Transverse colon (tissue), 4 donors: Measurements from ENCODE around the gene IGDCC3. TPM values are rescaled to one million over a fixed set of nuclear protein-coding genes. Genes with fewer than 3 reads are reported as not detected.

Experiments
- DNase-seq: peaks from one replicate; pipeline ENCODE4 v3.0.0-alpha.2; 2019
- H3K27ac ChIP-seq, 4 donors: fragments of 200-600 bp; sonication (generic); 2 replicates each; pipeline ENCODE4 v1.5.1; 2016 to 2018; ENCODE audit warnings: inconsistent platforms in 4 of 4
- H3K27me3 ChIP-seq: fragments of 200-600 bp; sonication (generic); 2 replicates; pipeline ENCODE4 v1.5.1; 2017; ENCODE audit warnings: inconsistent platforms
- H3K36me3 ChIP-seq, 4 donors: fragments of 200-600 bp; sonication (generic); 2 replicates each; pipeline ENCODE4 v1.5.1; 2017 to 2019; ENCODE audit warnings: inconsistent platforms in 4 of 4
- H3K4me1 ChIP-seq, 4 donors: fragments of 200-600 bp; sonication (generic); 2 replicates each; pipeline ENCODE4 v1.5.1; 2017 to 2020; ENCODE audit warnings: inconsistent platforms in 4 of 4
- H3K4me3 ChIP-seq, 4 donors: fragments of 200-600 bp; sonication (generic); 1 replicate in 1 of 4; 2 replicates in 3 of 4; pipeline versions ENCODE4 v1.5.1 to v1.6.1; 2017 to 2019; ENCODE audit warnings: inconsistent platforms in 4 of 4
- H3K9me3 ChIP-seq, 2 donors: fragments of 200-600 bp; sonication (generic); 2 replicates each; pipeline ENCODE4 v1.5.1; 2017 to 2019; ENCODE audit warnings: inconsistent platforms in 2 of 2
- CTCF ChIP-seq, 5 experiments: fragments of 200-600 bp in 3 of 5; fragments of 450-650 bp in 2 of 5; sonication (generic) in 3 of 5; IDR thresholded peaks; 1 replicate in 2 of 5; 2 replicates in 3 of 5; pipeline ENCODE4 v1.5.1; 2016 to 2017; ENCODE audit warnings: antibody characterized with exemption in 5 of 5, inconsistent platforms in 3 of 5, mild to moderate bottlenecking in 2 of 5, moderate library complexity in 1 of 5
- EP300 ChIP-seq: sonication (generic); formaldehyde crosslinking; IDR thresholded peaks from one replicate; pipeline ENCODE4 v1.6.1; 2017; ENCODE audit warnings: antibody characterized with exemption, low read depth
- POLR2A ChIP-seq: fragments of 450-650 bp; IDR thresholded peaks from one replicate; pipeline ENCODE4 v1.6.1; 2016; ENCODE audit warnings: antibody characterized with exemption, mild to moderate bottlenecking, moderate library complexity
- POLR2AphosphoS5 ChIP-seq, 3 donors: sonication (generic); formaldehyde crosslinking; IDR thresholded peaks; one replicate each; pipeline ENCODE4 v1.6.1; 2016; ENCODE audit warnings: antibody characterized with exemption in 3 of 3
- WGBS, 2 donors: methylation state at CpG; one replicate each; pipeline ENCODE4 v1.1.5; 2018; ENCODE audit warnings: low coverage in 1 of 2; 5-methylcytosine and 5-hydroxymethylcytosine counted together
- in situ Hi-C, 4 donors: fragments of 200-750 bp; cut with MboI; loops; one replicate each; pipeline versions ENCODE4 v1.15.0 to v1.15.1; 2017; ENCODE audit warnings: low sequenced_read_pairs in 3 of 4, low pct_ligation_motif_present in 1 of 4, low pct_unique_long_range_greater_than_20kb in 1 of 4
- intact Hi-C: fragments of 100-400 bp; cut with DNase I; formaldehyde crosslinking; loops from one replicate; pipeline ENCODE4 v1.15.1; 2023; ENCODE audit warnings: low total_unique reads
- total RNA-seq, 4 donors: library from RNA; depleted of rRNA; stranded (reverse); fragments of >200 nt; gene quantifications; one replicate each; pipeline ENCODE4 v1.1.0, GENCODE V29; 2016

Gene IGDCC3
- total RNA-seq, 4 donors from 2014 or later = not detected

- peak; percentile 81 for DNase-seq
- 0 to 1% methylated on average over 22 to 24 of the region's 24 CpGs for WGBS, 2 donors
- Histone ChIP-seq H3K4me1 (peaks cover 0 to 15% (median 4%) of the 10 kb centered on the region in 4 donors), H3K27me3 (no peaks in the 10 kb centered on the region), H3K9me3 (no peaks in the 10 kb centered on the region), H3K36me3 (no peaks in the 10 kb centered on the region), H3K4me3 (peak within 1 kb of the TSS; percentile 13 to 62 (median 35)), H3K27ac (peak within 1 kb of the TSS; percentile 85 to 90 (median 88))
- TF ChIP-seq EP300 (no peak), CTCF (IDR thresholded peaks at IDR 0.05) (peak; percentile 86 to 97 (median 90)), POLR2AphosphoS5 (IDR thresholded peaks at IDR 0.05) (peak; percentile 95 to 100 (median 100)), POLR2A (peak; percentile 99)
- in situ Hi-C loops = no loop called here
- intact Hi-C loops = no loop called here
Observed at GRCh38 chr15:65304381-65305149, 73.2 kb downstream of the IGDCC3 start, which contains the start of gene RNU5B-1. Gene RNU5B-1 (plus strand): TSS chr15:65304677.

- 0 to 2% methylated on average over 16 to 24 of the region's 24 CpGs for WGBS, 2 donors
- DNase-seq = peak; percentile 59
- intact Hi-C loops (no loop called here), in situ Hi-C loops (no loop called here)
- peak overlapping the region; percentile 85 to 90 (median 88) for H3K27ac ChIP-seq
- no peaks in the 10 kb centered on the region for H3K27me3 ChIP-seq
- H3K4me1 ChIP-seq = peaks cover 0 to 15% (median 4%) of the 10 kb centered on the region in 4 donors
- H3K9me3 ChIP-seq = no peaks in the 10 kb centered on the region
- H3K4me3 ChIP-seq = peak overlapping the region; percentile 13 to 62 (median 35)
- TF ChIP-seq CTCF (IDR thresholded peaks at IDR 0.05) (no peak), EP300 (no peak), POLR2A (no peak), POLR2AphosphoS5 (IDR thresholded peaks at IDR 0.05) (no peak)
- H3K36me3 ChIP-seq = no peaks in the 10 kb centered on the region
Observed at GRCh38 chr15:65303687-65304380, 74.0 kb downstream of the IGDCC3 start.

GRCh38 chr15:65302061-65302460 is 75.7 kb downstream of the IGDCC3 start:
- TF ChIP-seq POLR2A = no peak
- TF ChIP-seq POLR2AphosphoS5 (IDR thresholded peaks at IDR 0.05) = no peak
- TF ChIP-seq CTCF (IDR thresholded peaks at IDR 0.05) = no peak
- TF ChIP-seq EP300 = no peak
- Histone ChIP-seq H3K36me3 (no peaks in the 10 kb centered on the region), H3K27ac (no peak overlapping the region), H3K27me3 (no peaks in the 10 kb centered on the region), H3K4me3 (no peak overlapping the region), H3K4me1 (peaks cover 4 to 25% (median 10%) of the 10 kb centered on the region in 4 donors), H3K9me3 (no peaks in the 10 kb centered on the region)
- DNase-seq = no peak
- intact Hi-C loops = no loop called here
- WGBS, 2 donors = 78 to 83% methylated on average over 11 to 24 of the region's 24 CpGs
- in situ Hi-C loops = no loop called here

GRCh38 chr15:65300924-65301441 is 76.8 kb downstream of the IGDCC3 start:
- H3K4me1 ChIP-seq = peaks cover 4 to 36% (median 16%) of the 10 kb centered on the region in 4 donors
- TF ChIP-seq POLR2A = no peak
- TF ChIP-seq CTCF (IDR thresholded peaks at IDR 0.05) = no peak
- no peak for TF ChIP-seq POLR2AphosphoS5 (IDR thresholded peaks at IDR 0.05)

More at GRCh38 chr15:65300924-65301441, 76.8 kb downstream of the IGDCC3 start:
- Histone ChIP-seq H3K36me3 (no peaks in the 10 kb centered on the region), H3K27me3 (no peaks in the 10 kb centered on the region), H3K4me3 (no peak overlapping the region), H3K9me3 (no peaks in the 10 kb centered on the region), H3K27ac (no peak overlapping the region)
- in situ Hi-C loops (no loop called here), intact Hi-C loops (no loop called here)
- DNase-seq = no peak
- 92% methylated on average over 19 of the region's 36 CpGs; no CpG with 5 or more reads in 1 of the 2 donors for WGBS, 2 donors
